Gastrocnemius medialis (tissue), 4 donors: Measurements from ENCODE around the gene ZNF33A.

Experiments
- POLR2A ChIP-seq, 2 donors: fragments of 450-650 bp; IDR thresholded peaks; one replicate each; pipeline ENCODE4 v1.6.1; 2017; ENCODE audit warnings: antibody characterized with exemption in 2 of 2, mild to moderate bottlenecking in 2 of 2, moderate library complexity in 2 of 2
- TF ChIP-seq, protein P1 (sequence below), 5 experiments: fragments of 450-650 bp in 3 of 5; fragments of 200-600 bp in 2 of 5; sonication (generic) in 2 of 5; IDR thresholded peaks in 4 of 5; conservative IDR thresholded peaks in 1 of 5; 1 replicate in 4 of 5; 2 replicates in 1 of 5; pipeline ENCODE4 v1.5.1; 2016 to 2019; ENCODE audit warnings: antibody characterized with exemption in 5 of 5, mild to moderate bottlenecking in 3 of 5, moderate library complexity in 3 of 5

DNA sequence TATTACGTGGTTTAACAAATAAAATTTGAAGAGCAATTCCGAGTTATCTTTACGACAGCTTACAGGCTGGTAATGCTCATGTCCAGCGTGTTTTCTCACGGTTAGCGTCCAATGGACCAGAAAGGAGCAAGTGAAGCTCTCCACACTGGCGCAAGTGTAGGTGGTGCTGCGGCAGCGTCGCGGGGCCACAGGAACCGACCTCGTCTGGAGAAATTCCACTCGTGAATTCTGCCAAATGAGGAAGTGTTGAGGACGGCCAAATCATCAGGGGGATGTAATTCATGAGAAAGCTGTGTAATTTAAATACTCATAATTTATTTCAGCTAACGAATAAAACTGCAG lies 83.3 kb downstream of the ZNF33A start:
- TF ChIP-seq, protein P1, sequence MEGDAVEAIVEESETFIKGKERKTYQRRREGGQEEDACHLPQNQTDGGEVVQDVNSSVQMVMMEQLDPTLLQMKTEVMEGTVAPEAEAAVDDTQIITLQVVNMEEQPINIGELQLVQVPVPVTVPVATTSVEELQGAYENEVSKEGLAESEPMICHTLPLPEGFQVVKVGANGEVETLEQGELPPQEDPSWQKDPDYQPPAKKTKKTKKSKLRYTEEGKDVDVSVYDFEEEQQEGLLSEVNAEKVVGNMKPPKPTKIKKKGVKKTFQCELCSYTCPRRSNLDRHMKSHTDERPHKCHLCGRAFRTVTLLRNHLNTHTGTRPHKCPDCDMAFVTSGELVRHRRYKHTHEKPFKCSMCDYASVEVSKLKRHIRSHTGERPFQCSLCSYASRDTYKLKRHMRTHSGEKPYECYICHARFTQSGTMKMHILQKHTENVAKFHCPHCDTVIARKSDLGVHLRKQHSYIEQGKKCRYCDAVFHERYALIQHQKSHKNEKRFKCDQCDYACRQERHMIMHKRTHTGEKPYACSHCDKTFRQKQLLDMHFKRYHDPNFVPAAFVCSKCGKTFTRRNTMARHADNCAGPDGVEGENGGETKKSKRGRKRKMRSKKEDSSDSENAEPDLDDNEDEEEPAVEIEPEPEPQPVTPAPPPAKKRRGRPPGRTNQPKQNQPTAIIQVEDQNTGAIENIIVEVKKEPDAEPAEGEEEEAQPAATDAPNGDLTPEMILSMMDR (IDR thresholded peaks at IDR 0.05 in 4 of 5, conservative IDR thresholded peaks at IDR 0.05 in 1 of 5) = no peak
- no peak for TF ChIP-seq POLR2A (IDR thresholded peaks at IDR 0.05)
